ENCODE data around the gene ADGRG2. TPM values are rescaled to one million over a fixed set of nuclear protein-coding genes. Genes with fewer than 3 reads are reported as not detected.

Gene ADGRG2
- total and polyA plus RNA-seq, 2 of the 13 experiments (the other 11 are each of a cell fraction or from before 2014, with no cell fraction given) = not detected

DNA sequence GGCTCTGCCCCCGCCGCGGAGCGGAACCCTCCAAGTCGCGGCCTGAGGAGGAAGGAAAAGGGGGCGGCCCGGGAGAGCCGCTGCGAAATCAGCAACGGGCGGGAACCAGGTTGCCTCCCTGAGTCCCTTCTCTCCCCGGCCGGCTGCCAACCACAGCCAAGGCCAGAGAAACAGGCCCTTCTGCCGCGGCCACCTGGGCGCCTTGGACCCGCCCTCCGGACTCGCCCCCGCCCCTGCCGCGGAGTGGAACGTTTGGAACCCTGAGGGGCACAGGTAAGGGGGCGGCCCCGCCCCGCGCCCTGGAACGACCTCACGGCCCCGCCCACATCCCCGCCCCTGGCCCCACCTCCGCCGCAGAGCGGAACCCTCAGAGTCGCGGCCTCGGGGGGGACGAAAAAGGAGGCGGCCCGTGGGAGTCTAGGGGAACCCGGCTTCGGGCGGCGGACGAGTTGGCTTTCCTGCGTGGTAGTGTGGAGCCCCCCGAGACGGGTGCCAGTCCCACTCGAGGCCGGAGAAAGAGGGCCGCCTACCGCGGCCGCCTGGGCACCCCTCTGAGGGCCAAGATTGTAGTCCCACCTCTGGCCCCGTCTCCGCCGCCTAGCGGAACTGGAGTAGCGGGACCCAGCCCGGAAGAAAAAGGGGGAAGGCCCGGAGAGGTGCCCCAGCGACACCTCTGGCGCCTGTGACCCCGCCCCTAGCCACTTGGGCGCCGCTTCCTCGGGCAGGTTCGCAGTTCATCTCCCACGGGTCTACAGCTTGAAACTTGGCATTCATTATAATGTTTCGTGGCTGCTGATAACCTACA lies 137.7 kb downstream of the ADGRG2 start (continued):
- TF ChIP-seq, protein P1, sequence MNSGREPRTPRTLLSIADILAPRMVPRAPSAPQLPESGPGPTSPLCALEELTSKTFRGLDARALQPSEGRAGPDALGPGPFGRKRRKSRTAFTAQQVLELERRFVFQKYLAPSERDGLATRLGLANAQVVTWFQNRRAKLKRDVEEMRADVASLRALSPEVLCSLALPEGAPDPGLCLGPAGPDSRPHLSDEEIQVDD (CRISPR knock-in tag; IDR thresholded peaks at IDR 0.05; ENCODE audit: borderline replicate concordance) = no peak
- TF ChIP-seq BRCA1 (CRISPR knock-in tag; IDR thresholded peaks at IDR 0.05) (no peak), ARNT (IDR thresholded peaks at IDR 0.05) (no peak), THAP11 (CRISPR knock-in tag; IDR thresholded peaks at IDR 0.05) (peak; percentile 50; the same call in 1 of the 2 replicates), NFIB (CRISPR knock-in tag; IDR thresholded peaks at IDR 0.05; ENCODE audit: borderline replicate concordance) (no peak), ZKSCAN8 (CRISPR knock-in tag; IDR thresholded peaks at IDR 0.05; ENCODE audit: borderline replicate concordance) (no peak), ZNF543 (CRISPR knock-in tag; IDR thresholded peaks at IDR 0.05) (peak; percentile 79), TBX3 (IDR thresholded peaks at IDR 0.05; ENCODE audit: borderline replicate concordance) (peak; percentile 77; the same call in 1 of the 2 replicates), SOX5 (CRISPR knock-in tag; IDR thresholded peaks at IDR 0.05; ENCODE audit: borderline replicate concordance) (no peak; the same call in 1 of the 2 replicates), ZFY (CRISPR knock-in tag; IDR thresholded peaks at IDR 0.05) (peak; percentile 75), ZEB1 (IDR thresholded peaks at IDR 0.05; ENCODE audit: insufficient replicate concordance, low read depth) (peak; percentile 78), ZNF317 (CRISPR knock-in tag; IDR thresholded peaks at IDR 0.05) (no peak), ZFX (CRISPR knock-in tag; IDR thresholded peaks at IDR 0.05; ENCODE audit: low read depth) (peak; percentile 76), FOXK2 (IDR thresholded peaks at IDR 0.05) (no peak), ZNF777 (CRISPR knock-in tag; IDR thresholded peaks at IDR 0.05) (peak; percentile 47; the same call in 1 of the 2 replicates), KMT2B (CRISPR knock-in tag; IDR thresholded peaks at IDR 0.05) (peak; percentile 48; the same call in 1 of the 2 replicates), ZNF672 (CRISPR knock-in tag; IDR thresholded peaks at IDR 0.05) (no peak), CENPX (CRISPR knock-in tag; IDR thresholded peaks at IDR 0.05) (no peak), ZNF678 (CRISPR knock-in tag; IDR thresholded peaks at IDR 0.05) (no peak), BHLHE40 (IDR thresholded peaks at IDR 0.05; ENCODE audit: low read length) (peak; percentile 17; the same call in 1 of the 2 replicates), PAXIP1 (CRISPR knock-in tag; conservative IDR thresholded peaks at IDR 0.05) (peak; percentile 58; the same call in 1 of the 2 replicates)
- TF ChIP-seq, protein P2, sequence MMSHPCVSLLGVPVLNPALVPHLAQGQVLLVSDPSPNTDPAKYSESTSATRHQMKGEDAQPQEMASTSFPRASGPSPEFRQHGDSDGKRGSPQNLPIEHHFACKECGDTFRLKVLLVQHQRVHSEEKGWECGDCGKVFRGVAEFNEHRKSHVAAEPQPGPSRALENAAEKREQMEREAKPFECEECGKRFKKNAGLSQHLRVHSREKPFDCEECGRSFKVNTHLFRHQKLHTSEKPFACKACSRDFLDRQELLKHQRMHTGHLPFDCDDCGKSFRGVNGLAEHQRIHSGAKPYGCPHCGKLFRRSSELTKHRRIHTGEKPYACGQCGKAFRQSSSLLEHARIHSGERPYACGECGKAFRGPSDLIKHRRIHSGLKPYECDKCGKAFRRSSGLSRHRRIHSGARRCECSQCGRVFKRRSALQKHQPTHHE (CRISPR knock-in tag; IDR thresholded peaks at IDR 0.05; ENCODE audit: borderline replicate concordance) = 0 out of 2 replicates have a peak, but pooled peaks have one; percentile 12
- TF ChIP-seq, protein P3, sequence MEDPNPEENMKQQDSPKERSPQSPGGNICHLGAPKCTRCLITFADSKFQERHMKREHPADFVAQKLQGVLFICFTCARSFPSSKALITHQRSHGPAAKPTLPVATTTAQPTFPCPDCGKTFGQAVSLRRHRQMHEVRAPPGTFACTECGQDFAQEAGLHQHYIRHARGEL (CRISPR knock-in tag; IDR thresholded peaks at IDR 0.05) = no peak
- TF ChIP-seq, protein P4, sequence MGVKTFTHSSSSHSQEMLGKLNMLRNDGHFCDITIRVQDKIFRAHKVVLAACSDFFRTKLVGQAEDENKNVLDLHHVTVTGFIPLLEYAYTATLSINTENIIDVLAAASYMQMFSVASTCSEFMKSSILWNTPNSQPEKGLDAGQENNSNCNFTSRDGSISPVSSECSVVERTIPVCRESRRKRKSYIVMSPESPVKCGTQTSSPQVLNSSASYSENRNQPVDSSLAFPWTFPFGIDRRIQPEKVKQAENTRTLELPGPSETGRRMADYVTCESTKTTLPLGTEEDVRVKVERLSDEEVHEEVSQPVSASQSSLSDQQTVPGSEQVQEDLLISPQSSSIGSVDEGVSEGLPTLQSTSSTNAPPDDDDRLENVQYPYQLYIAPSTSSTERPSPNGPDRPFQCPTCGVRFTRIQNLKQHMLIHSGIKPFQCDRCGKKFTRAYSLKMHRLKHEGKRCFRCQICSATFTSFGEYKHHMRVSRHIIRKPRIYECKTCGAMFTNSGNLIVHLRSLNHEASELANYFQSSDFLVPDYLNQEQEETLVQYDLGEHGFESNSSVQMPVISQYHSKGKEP (CRISPR knock-in tag; IDR thresholded peaks at IDR 0.05) = no peak

All from HepG2 (cell line).